ENCODE results near the gene LSM3. TPM values are rescaled to one million over a fixed set of nuclear protein-coding genes. Genes with fewer than 3 reads are reported as not detected.

Gene LSM3
- total and polyA plus RNA-seq, 2 of the 4 experiments (the other 2 are of a cell fraction): 3.4 to 11.5 TPM

- no peaks in the 10 kb centered on the region for H3K9me3 ChIP-seq (ENCODE audit: control insufficient read depth, insufficient read depth, low read length)
- H3K27me3 ChIP-seq (ENCODE audit: control insufficient read depth, insufficient read depth, low read length): no peaks in the 10 kb centered on the region
- H2BK5ac ChIP-seq (ENCODE audit: low read depth, low read length, poor library complexity, severe bottlenecking): no peak overlapping the region
- H3K56ac ChIP-seq (ENCODE audit: extremely low read depth, insufficient read depth, low read length): no peak overlapping the region
- H4K8ac ChIP-seq (ENCODE audit: low read depth in 2 of 2, low read length in 2 of 2): no peak overlapping the region
- no peak overlapping the region for H2AK9ac ChIP-seq (replicated peaks; ENCODE audit: low read depth, low read length, poor library complexity)
- peaks cover 10% of the 10 kb centered on the region for H3K9me1 ChIP-seq (ENCODE audit: insufficient read depth, low read length)
- no peak overlapping the region for H3K4me2 ChIP-seq (ENCODE audit: low read depth, low read length)
- H3K18ac ChIP-seq (ENCODE audit: low read depth, low read length): no peak overlapping the region
- H4K20me1 ChIP-seq (ENCODE audit: insufficient read depth, low read length): no peaks in the 10 kb centered on the region
- no peak overlapping the region for H3K14ac ChIP-seq (replicated peaks; ENCODE audit: low read depth, low read length)
- intact Hi-C loops (cut with micrococcal nuclease): no loop called here
- DNase-seq (no peak), ATAC-seq (ENCODE audit: low read depth) (no peak)
- ChIA-PET POLR2A (ENCODE audit: unreplicated experiment) (no interaction called here), CTCF (interaction anchor here (0.8 to 1.7 kb wide), 3 partner anchors 9 to 18 kb away, joined by 3 to 5 read pairs (median 4); no protein-coding TSS in a partner anchor)
- H3K27ac ChIP-seq (ENCODE audit: insufficient read depth, low read length): no peak overlapping the region
- H3K23ac ChIP-seq (ENCODE audit: low read depth, low read length): no peak overlapping the region
- no CpG with 5 or more reads among the region's 1 CpG for WGBS, 2 experiments (ENCODE audit: extremely low coverage in 2 of 2, insufficient read length in 1 of 2)
- no peak overlapping the region for H3K4me3 ChIP-seq (ENCODE audit: insufficient read depth, low read depth, low read length)
- TF ChIP-seq RAD21 (IDR thresholded peaks at IDR 0.05; ENCODE audit: low read length) (no peak), FOS (IDR thresholded peaks at IDR 0.05; ENCODE audit: low read depth, low read length) (no peak), CTCF (conservative IDR thresholded peaks at IDR 0.05; ENCODE audit: low read depth, low read length) (no peak), MAFK (IDR thresholded peaks at IDR 0.05; ENCODE audit: low read depth, low read length) (no peak), SMC3 (IDR thresholded peaks at IDR 0.05; ENCODE audit: low read depth, low read length) (no peak), NFE2L2 (IDR thresholded peaks at IDR 0.05; ENCODE audit: low read depth, low read length) (no peak), RFX5 (IDR thresholded peaks at IDR 0.05; ENCODE audit: low read depth, low read length) (no peak), MAZ (IDR thresholded peaks at IDR 0.05; ENCODE audit: borderline replicate concordance, low read depth, low read length) (no peak), BHLHE40 (IDR thresholded peaks at IDR 0.05; ENCODE audit: low read depth, low read length) (no peak), MXI1 (IDR thresholded peaks at IDR 0.05; ENCODE audit: borderline replicate concordance, low read depth, low read length) (no peak), RCOR1 (IDR thresholded peaks at IDR 0.05; ENCODE audit: insufficient replicate concordance, low read length) (no peak), CEBPB (IDR thresholded peaks at IDR 0.05; ENCODE audit: low read depth, low read length) (no peak)
- no peak overlapping the region for H2BK20ac ChIP-seq (ENCODE audit: low read depth, low read length)
- no peak overlapping the region for H3K9ac ChIP-seq (ENCODE audit: low read depth, low read length)
- dilution Hi-C loops (cut with HindIII; ENCODE audit: low sequenced_read_pairs, unreplicated experiment): no loop called here
- no peak overlapping the region for H2AK5ac ChIP-seq (ENCODE audit: low read depth, low read length)
- no peak overlapping the region for H2BK15ac ChIP-seq (ENCODE audit: low read depth, low read length)
- no peaks in the 10 kb centered on the region for H3K79me1 ChIP-seq (ENCODE audit: low read depth in 1 of 2, low read length in 2 of 2)
- BruUV-seq (replicated peaks): no TSS peak
- in situ Hi-C loops (cut with MboI; ENCODE audit: low sequenced_read_pairs): no loop called here
- H3K4ac ChIP-seq (ENCODE audit: low read depth, low read length): no peak overlapping the region
- no peak overlapping the region for H2AFZ ChIP-seq (replicated peaks; ENCODE audit: low read length, poor library complexity)
- H3K36me3 ChIP-seq (ENCODE audit: control insufficient read depth, insufficient read depth, low read length): no peaks in the 10 kb centered on the region
- no peak overlapping the region for H4K91ac ChIP-seq (ENCODE audit: insufficient read depth, low read depth, low read length)
- no peak overlapping the region for H2BK120ac ChIP-seq (ENCODE audit: low read depth, low read length)
- H4K5ac ChIP-seq (ENCODE audit: low read depth, low read length): no peak overlapping the region
- H3K4me1 ChIP-seq (ENCODE audit: control insufficient read depth, insufficient read depth, low read length): peaks cover 21% of the 10 kb centered on the region
These were observed 43.3 kb downstream of the LSM3 start for GRCh38 chr3:14221902-14222301.
